SU-DHL-6 (cell line): ENCODE data around the gene NXN.

Experiments
- H2AFZ ChIP-seq: fragments of 200-600 bp; sonication (generic); 2 replicates; pipeline ENCODE4 v1.6.1; 2014; ENCODE audit warnings: low read depth, mild to moderate bottlenecking, moderate library complexity, mixed read lengths, antibody characterized with exemption, low read length; ENCODE audit not compliant: severe bottlenecking
- H3F3A ChIP-seq: fragments of 200-600 bp; shearing (Covaris generic); 2 replicates; pipeline ENCODE4 v1.6.0; 2016; ENCODE audit warnings: antibody characterized with exemption, mild to moderate bottlenecking; ENCODE audit not compliant: insufficient read depth
- H3K27ac ChIP-seq: fragments of 200-600 bp; sonication (generic); 2 replicates; pipeline ENCODE4 v1.5.1; 2016; ENCODE audit warnings: low read depth, mild to moderate bottlenecking, low read length, moderate library complexity, mixed read lengths
- H3K27me3 ChIP-seq: fragments of 200-600 bp; sonication (generic), shearing (Covaris generic); 2 replicates; pipeline ENCODE4 v1.6.0; 2014; ENCODE audit warnings: mild to moderate bottlenecking, low read length
- H3K36me3 ChIP-seq: fragments of 200-600 bp; sonication (generic); 2 replicates; pipeline ENCODE4 v1.6.1; 2014; ENCODE audit warnings: mild to moderate bottlenecking, low read length, mixed read lengths
- H3K4me2 ChIP-seq: fragments of 300-600, 200-600 bp; shearing (Covaris generic), sonication (generic); 2 replicates; pipeline ENCODE4 v1.6.0; 2014; ENCODE audit warnings: low read length, low read depth, mild to moderate bottlenecking; ENCODE audit not compliant: poor library complexity, severe bottlenecking
- H3K4me3 ChIP-seq: fragments of 200-600 bp; sonication (generic); 2 replicates; pipeline ENCODE4 v1.5.1; 2014; ENCODE audit warnings: antibody characterized with exemption, low read length, mild to moderate bottlenecking, mixed read lengths; ENCODE audit not compliant: insufficient read depth, poor library complexity, severe bottlenecking
- H3K79me2 ChIP-seq: fragments of 200-600 bp; sonication (generic); 2 replicates; pipeline ENCODE4 v1.6.1; 2014; ENCODE audit warnings: mild to moderate bottlenecking, low read length, moderate library complexity; ENCODE audit not compliant: insufficient read depth
- H3K9ac ChIP-seq: fragments of 200-600 bp; sonication (generic); 2 replicates; pipeline ENCODE4 v1.7.0; 2014; ENCODE audit warnings: mild to moderate bottlenecking, low read length
- H3K9me2 ChIP-seq: fragments of 200-600 bp; sonication (generic); replicated peaks from 2 replicates; pipeline ENCODE4 v1.6.1; 2014; ENCODE audit warnings: low read length; ENCODE audit not compliant: insufficient read depth
- H3K9me3 ChIP-seq: fragments of 200-600 bp; sonication (generic); 2 replicates; pipeline ENCODE4 v1.6.1; 2014; ENCODE audit warnings: low read length, mixed read lengths; ENCODE audit not compliant: insufficient read depth
- H4K20me1 ChIP-seq: fragments of 200-600 bp; sonication (generic); 2 replicates; pipeline ENCODE4 v1.6.1; 2014; ENCODE audit warnings: low read depth, mild to moderate bottlenecking, antibody characterized with exemption, low read length, moderate library complexity, mixed read lengths
- CTCF ChIP-seq: fragments of 200-600 bp; sonication (generic); IDR thresholded peaks from one replicate; pipeline ENCODE4 v1.5.1; 2017; ENCODE audit warnings: antibody characterized with exemption, mild to moderate bottlenecking, low read length, moderate library complexity; ENCODE audit not compliant: insufficient read depth, poor library complexity, severe bottlenecking
- EZH2phosphoT487 ChIP-seq: fragments of 200-600 bp; sonication (generic), shearing (Covaris generic); conservative IDR thresholded peaks from 2 replicates; pipeline ENCODE4 v1.6.1; 2018; ENCODE audit warnings: mild to moderate bottlenecking, antibody characterized with exemption, low read length, moderate library complexity, mixed read lengths

NXN gene

GRCh38 chr17:897970-898619 lies 81.5 kb downstream of the NXN start:
- Histone ChIP-seq H3K9ac (no peak overlapping the region), H3K79me2 (no peaks in the 10 kb centered on the region), H3K9me2 (no peaks in the 10 kb centered on the region), H4K20me1 (no peaks in the 10 kb centered on the region), H3K36me3 (no peaks in the 10 kb centered on the region), H3K4me2 (no peak overlapping the region), H2AFZ (no peak overlapping the region), H3K27me3 (no peaks in the 10 kb centered on the region), H3K27ac (no peak overlapping the region), H3F3A (no peaks in the 10 kb centered on the region), H3K9me3 (no peaks in the 10 kb centered on the region), H3K4me3 (no peak overlapping the region)
- TF ChIP-seq CTCF: no peak
- TF ChIP-seq EZH2phosphoT487: no peak

- Histone ChIP-seq H3K79me2 (no peaks in the 10 kb centered on the region), H3K27me3 (no peaks in the 10 kb centered on the region), H3K4me3 (no peak overlapping the region), H3K9me3 (no peaks in the 10 kb centered on the region), H3F3A (no peaks in the 10 kb centered on the region), H3K9ac (no peak overlapping the region), H3K36me3 (no peaks in the 10 kb centered on the region), H3K4me2 (no peak overlapping the region), H3K27ac (no peak overlapping the region), H2AFZ (no peak overlapping the region), H3K9me2 (no peaks in the 10 kb centered on the region), H4K20me1 (no peaks in the 10 kb centered on the region)
- TF ChIP-seq EZH2phosphoT487 (no peak), CTCF (no peak)
These were observed 82.5 kb downstream of the NXN start for GRCh38 chr17:896953-897661.

DNA sequence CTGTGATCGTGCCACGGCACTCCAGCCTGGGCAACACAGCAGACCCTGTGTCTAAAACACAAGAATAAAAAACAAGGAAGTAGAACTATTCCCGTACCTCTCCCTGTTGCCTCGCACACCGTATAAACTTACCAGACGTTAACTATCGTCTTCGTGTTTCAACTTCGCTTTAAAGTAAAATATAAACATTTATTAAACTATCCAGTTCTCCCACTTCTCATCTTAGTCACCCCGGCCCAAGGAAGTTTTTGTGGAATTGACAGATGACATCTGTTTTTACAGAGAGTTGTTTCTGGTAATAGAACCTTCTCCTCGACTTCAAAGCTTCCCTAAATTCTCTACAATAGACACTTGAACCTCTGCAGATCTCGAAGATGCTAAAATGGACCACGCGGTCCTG lies 83.1 kb downstream of the NXN start:
- no peaks in the 10 kb centered on the region for H3F3A ChIP-seq
- H3K27me3 ChIP-seq: no peaks in the 10 kb centered on the region
- no peaks in the 10 kb centered on the region for H3K9me3 ChIP-seq
- H3K36me3 ChIP-seq: no peaks in the 10 kb centered on the region
- no peak overlapping the region for H2AFZ ChIP-seq
- no peak overlapping the region for H3K4me2 ChIP-seq
- H3K4me3 ChIP-seq: no peak overlapping the region
- no peaks in the 10 kb centered on the region for H3K9me2 ChIP-seq
- H3K79me2 ChIP-seq: no peaks in the 10 kb centered on the region
- TF ChIP-seq EZH2phosphoT487: no peak
- no peak for TF ChIP-seq CTCF
- H4K20me1 ChIP-seq: no peaks in the 10 kb centered on the region
- no peak overlapping the region for H3K27ac ChIP-seq
- no peak overlapping the region for H3K9ac ChIP-seq
